Astrocyte of the spinal cord (primary cell): ENCODE results near the gene ADCY1.

ENCODE experiments used
- DNase-seq: peaks from one replicate; pipeline ENCODE4 v3.0.0; 2011; ENCODE audit warnings: low read depth, low spot score
- H3K4me3 ChIP-seq: 2 replicates; pipeline ENCODE4 v1.5.1; 2011; ENCODE audit warnings: low read depth, mild to moderate bottlenecking, low read length, moderate library complexity
- CTCF ChIP-seq: IDR thresholded peaks from 2 replicates; pipeline ENCODE4 v1.5.1; 2012; ENCODE audit warnings: low read depth, mild to moderate bottlenecking, low read length, inconsistent platforms
- in situ Hi-C: cut with HindIII; loops from 2 replicates; pipeline ENCODE4 v1.10.0; 2017; ENCODE audit warnings: low sequenced_read_pairs

The ADCY1 gene

GRCh38 chr7:45568536-45569289 is 5.5 kb upstream of the ADCY1 start:
- no peak for DNase-seq
- no peak overlapping the region for H3K4me3 ChIP-seq
- in situ Hi-C loops, result no loop called here
- TF ChIP-seq CTCF, result no peak

- no peak for DNase-seq
- H3K4me3 ChIP-seq, result no peak overlapping the region
- in situ Hi-C loops, result no loop called here
- no peak for TF ChIP-seq CTCF
Observed at GRCh38 chr7:45569290-45569685, 4.9 kb upstream of the ADCY1 start.

- in situ Hi-C loops, result no loop called here
- no peak for TF ChIP-seq CTCF
- H3K4me3 ChIP-seq, result no peak overlapping the region
- no peak for DNase-seq
Observed at GRCh38 chr7:45570797-45571196, 3.4 kb upstream of the ADCY1 start.

GRCh38 chr7:45573204-45573603 is 964 bp upstream of the ADCY1 start:
- no peak for DNase-seq
- TF ChIP-seq CTCF, result no peak
- no peak overlapping the region for H3K4me3 ChIP-seq
- in situ Hi-C loops, result no loop called here

- no peak for DNase-seq
- in situ Hi-C loops, result no loop called here
- H3K4me3 ChIP-seq, result no peak overlapping the region
- TF ChIP-seq CTCF, result no peak
Observed at GRCh38 chr7:45574416-45574668, 174 bp downstream of the ADCY1 start.

GRCh38 chr7:45574669-45575500 is 717 bp downstream of the ADCY1 start:
- DNase-seq, result peak; percentile 45
- in situ Hi-C loops, result no loop called here
- H3K4me3 ChIP-seq, result peak overlapping the region; percentile 19
- peak; percentile 33 for TF ChIP-seq CTCF
